HepG2 (cell line): ENCODE results near the gene MAP3K20. TPM values are rescaled to one million over a fixed set of nuclear protein-coding genes. Genes with fewer than 3 reads are reported as not detected.

Source experiments
- ATAC-seq: fragments of 200-7000 bp; cut with Tn5 transposase; 3 replicates; pipeline ENCODE4 v1.9.1; 2020; ENCODE audit warnings: mild to moderate bottlenecking, moderate library complexity
- BruUV-seq: library from RNA; stranded (reverse); fragments of 400-500 nt; replicated peaks from 2 replicates; lab custom pipeline; 2021; lab: Mats Ljungman, UMichigan
- CTCF ChIA-PET: fragments of 300-600 bp; formaldehyde crosslinking; extraction: SDS; loops from one replicate; lab custom pipeline; 2021; ENCODE audit warnings: low total read pairs, inconsistent platforms, low intra/inter-chr PET ratio; lab: Yijun Ruan, JAX
- POLR2A ChIA-PET: fragments of 350-600 bp; sonication (Branson Sonifier 250); formaldehyde crosslinking; loops from one replicate; lab custom pipeline; 2020; ENCODE audit warnings: antibody characterized with exemption, inconsistent platforms; lab: Yijun Ruan, JAX
- DNase-seq: peaks from one replicate; pipeline ENCODE4 v3.0.0-alpha.2; 2015; ENCODE audit warnings: low spot score
- FAIRE-seq: peaks from 3 replicates; lab custom pipeline; 2011; peaks lifted over from hg19 to GRCh38; lab: Jason Lieb, UNC
- H2AFZ ChIP-seq: one replicate; pipeline ENCODE4 v1.6.1; 2011; ENCODE audit warnings: low read length, inconsistent platforms
- H3K27ac ChIP-seq: fragments of 300-600 bp; 3 replicates; pipeline ENCODE4 v1.8.0; 2011; ENCODE audit warnings: mixed run types, mild to moderate bottlenecking, mixed read lengths, low read length, inconsistent platforms; ENCODE audit not compliant: insufficient read depth; ENCODE audit errors: extremely low read length
- H3K27me3 ChIP-seq, 2 experiments: fragments of 200-600 bp in 1 of 2; 2 replicates in 1 of 2; 3 replicates in 1 of 2; pipeline versions ENCODE4 v1.6.0 to v1.8.0; 2011; ENCODE audit warnings: low read length in 2 of 2, mild to moderate bottlenecking in 2 of 2, moderate library complexity in 2 of 2, inconsistent platforms in 1 of 2; ENCODE audit not compliant: insufficient read depth in 2 of 2, control insufficient read depth in 1 of 2
- H3K36me3 ChIP-seq, 2 experiments: fragments of 200-600 bp in 1 of 2; replicated peaks in 1 of 2; 2 replicates in 1 of 2; 3 replicates in 1 of 2; pipeline versions ENCODE4 v1.5.1 to v1.8.0; 2011; ENCODE audit warnings: low read length in 2 of 2, inconsistent platforms in 1 of 2; ENCODE audit not compliant: insufficient read depth in 2 of 2, control insufficient read depth in 1 of 2
- H3K4me1 ChIP-seq: 2 replicates; pipeline ENCODE4 v1.5.1; 2012; ENCODE audit warnings: low read length, inconsistent platforms; ENCODE audit not compliant: insufficient read depth
- H3K4me2 ChIP-seq: 2 replicates; pipeline ENCODE4 v1.6.0; 2011; ENCODE audit warnings: low read depth, low read length, inconsistent platforms
- H3K4me3 ChIP-seq, 3 experiments: fragments of 200-600 bp in 1 of 3; sonication (generic), shearing (Covaris generic) in 1 of 3; replicated peaks in 1 of 3; 2 replicates each; pipeline ENCODE4 v1.5.1; 2011 to 2016; ENCODE audit warnings: low read length in 3 of 3, inconsistent platforms in 2 of 3, low read depth in 2 of 3, mild to moderate bottlenecking in 2 of 3, control low read depth in 1 of 3, mixed read lengths in 1 of 3; ENCODE audit not compliant: insufficient read depth in 1 of 3
- H3K79me2 ChIP-seq: one replicate; pipeline ENCODE4 v1.6.1; 2011; ENCODE audit warnings: low read length, inconsistent platforms; ENCODE audit not compliant: insufficient read depth
- H3K9ac ChIP-seq: 2 replicates; pipeline ENCODE4 v1.6.0; 2011; ENCODE audit warnings: mild to moderate bottlenecking, low read depth, low read length, inconsistent platforms; ENCODE audit not compliant: insufficient read depth
- H3K9me3 ChIP-seq: 2 replicates; pipeline ENCODE4 v1.5.1; 2012; ENCODE audit warnings: mild to moderate bottlenecking, low read length
- H4K20me1 ChIP-seq: 2 replicates; pipeline ENCODE4 v1.6.0; 2011; ENCODE audit warnings: inconsistent platforms, mild to moderate bottlenecking, low read length, moderate library complexity; ENCODE audit not compliant: insufficient read depth
- BCL6 ChIP-seq: IDR thresholded peaks from 2 replicates; pipeline ENCODE4 v1.6.1; 2016; ENCODE audit warnings: missing genetic modification reagents, missing compliant biosample characterization
- CEBPB ChIP-seq: IDR thresholded peaks from 2 replicates; pipeline ENCODE4 v1.6.1; 2011; ENCODE audit warnings: low read depth, low read length, improper control_type of control experiment, borderline replicate concordance
- ISX ChIP-seq: sonication (generic); formaldehyde crosslinking; conservative IDR thresholded peaks from 2 replicates; pipeline ENCODE4 v1.5.0; 2020; ENCODE audit warnings: missing genetic modification reagents
- KMT2B ChIP-seq: IDR thresholded peaks from 2 replicates; pipeline ENCODE4 v1.6.1; 2016; ENCODE audit warnings: missing genetic modification reagents, missing compliant biosample characterization
- PRDM15 ChIP-seq: sonication (generic); formaldehyde crosslinking; IDR thresholded peaks from 2 replicates; pipeline ENCODE4 v1.4.0; 2020; ENCODE audit warnings: missing genetic modification reagents
- ZNF296 ChIP-seq: sonication (generic); formaldehyde crosslinking; conservative IDR thresholded peaks from 2 replicates; pipeline ENCODE4 v1.5.0; 2020; ENCODE audit warnings: mild to moderate bottlenecking, missing genetic modification reagents
- ZNF747 ChIP-seq: sonication (generic); formaldehyde crosslinking; IDR thresholded peaks from 2 replicates; pipeline ENCODE4 v1.8.1; 2023; ENCODE audit warnings: missing genetic modification reagents, mild to moderate bottlenecking, borderline replicate concordance
- ZNF768 ChIP-seq: sonication (generic); formaldehyde crosslinking; IDR thresholded peaks from 2 replicates; pipeline ENCODE4 v1.4.0; 2020; ENCODE audit warnings: missing genetic modification reagents
- WGBS: methylation state at CpG from one replicate; pipeline ENCODE4 v1.1.6; 2017; ENCODE audit warnings: low lambda C conversion rate; 5-methylcytosine and 5-hydroxymethylcytosine counted together
- in situ Hi-C: cut with HindIII; loops from 2 replicates; pipeline ENCODE4 v1.10.0; 2017; ENCODE audit warnings: low pct_unique_long_range_greater_than_20kb; ENCODE audit not compliant: extremely low pct_ligation_motif_present
- intact Hi-C: fragments of 100-400 bp; cut with micrococcal nuclease; formaldehyde crosslinking; loops from one replicate; pipeline ENCODE4 v1.10.0; 2022; ENCODE audit not compliant: unreplicated experiment
- polyA plus RNA-seq, 8 experiments: library from polyadenylated mRNA; depleted of rRNA in 3 of 8; stranded (reverse) in 7 of 8; unstranded in 1 of 8; fragments of >200 nt; fragmentation: Illumina TruSeq in 4 of 8; extraction: Trizol in 4 of 8; gene quantifications; 2 replicates each; pipeline versions ENCODE4 v1.2.1 to v1.2.3, GENCODE V29; 2011 to 2016; ENCODE audit warnings: low read depth in 4 of 8, missing spikeins in 1 of 8, mixed read lengths in 1 of 8; ENCODE audit not compliant: insufficient read depth in 1 of 8
- total RNA-seq, 5 experiments: library from RNA; depleted of rRNA; stranded (reverse); fragments of >200 nt; fragmentation: Illumina TruSeq; extraction: Trizol; gene quantifications; 2 replicates each; pipeline ENCODE4 v1.2.3, GENCODE V29; 2016; ENCODE audit warnings: low read depth in 1 of 5
- TF ChIP-seq, protein P1 (sequence below): sonication (generic); formaldehyde crosslinking; IDR thresholded peaks from 2 replicates; pipeline ENCODE4 v1.9.0; 2021; ENCODE audit warnings: missing genetic modification reagents, borderline replicate concordance
- TF ChIP-seq, protein P2 (sequence below): sonication (generic); formaldehyde crosslinking; IDR thresholded peaks from 2 replicates; pipeline ENCODE4 v1.5.0; 2020; ENCODE audit warnings: mild to moderate bottlenecking, missing genetic modification reagents, borderline replicate concordance

The MAP3K20 gene
- total and polyA plus RNA-seq, 2 of the 13 experiments (the other 11 are each of a cell fraction or from before 2014, with no cell fraction given): 5.2 to 13.5 TPM

GRCh38 chr2:173247156-173247555 is 171.5 kb downstream of the MAP3K20 start:
- Histone ChIP-seq H3K4me3 (no peak overlapping the region), H4K20me1 (no peaks in the 10 kb centered on the region), H3K36me3 (no peaks in the 10 kb centered on the region), H3K9me3 (no peaks in the 10 kb centered on the region), H3K4me2 (no peak overlapping the region), H3K4me1 (no peaks in the 10 kb centered on the region), H3K79me2 (no peaks in the 10 kb centered on the region), H3K27me3 (no peaks in the 10 kb centered on the region), H3K27ac (no peak overlapping the region), H3K9ac (no peak overlapping the region), H2AFZ (no peak overlapping the region)
- no TSS peak for BruUV-seq
- 91% methylated on average over 2 of the region's 2 CpGs for WGBS
- FAIRE-seq (no peak), DNase-seq (no peak), ATAC-seq (no peak)
- intact Hi-C loops (no loop called here), in situ Hi-C loops (no loop called here)
- TF ChIP-seq CEBPB (0 out of 2 replicates have a peak, but pooled peaks have one; percentile 44), PRDM15 (CRISPR knock-in tag) (no peak)
- CTCF ChIA-PET: no interaction called here
- POLR2A ChIA-PET: no interaction called here

GRCh38 chr2:173248381-173248780 is 172.7 kb downstream of the MAP3K20 start:
- Histone ChIP-seq H4K20me1 (no peaks in the 10 kb centered on the region), H3K79me2 (no peaks in the 10 kb centered on the region), H2AFZ (no peak overlapping the region), H3K9ac (no peak overlapping the region), H3K9me3 (no peaks in the 10 kb centered on the region), H3K4me2 (no peak overlapping the region), H3K4me1 (no peaks in the 10 kb centered on the region), H3K36me3 (no peaks in the 10 kb centered on the region), H3K27ac (no peak overlapping the region), H3K27me3 (no peaks in the 10 kb centered on the region), H3K4me3 (no peak overlapping the region)
- FAIRE-seq (no peak), DNase-seq (no peak), ATAC-seq (no peak)
- intact Hi-C loops: no loop called here
- 88% methylated on average over 2 of the region's 2 CpGs for whole genome bisulfite sequencing
- in situ Hi-C loops: no loop called here
- ChIA-PET POLR2A (no interaction called here), CTCF (no interaction called here)
- no TSS peak for BruUV-seq
- TF ChIP-seq ZNF296 (CRISPR knock-in tag) (no peak), ZNF768 (no peak), ISX (CRISPR knock-in tag) (no peak), KMT2B (CRISPR knock-in tag) (no peak), ZNF747 (CRISPR knock-in tag) (no peak), BCL6 (CRISPR knock-in tag) (no peak)
- TF ChIP-seq, protein P1, sequence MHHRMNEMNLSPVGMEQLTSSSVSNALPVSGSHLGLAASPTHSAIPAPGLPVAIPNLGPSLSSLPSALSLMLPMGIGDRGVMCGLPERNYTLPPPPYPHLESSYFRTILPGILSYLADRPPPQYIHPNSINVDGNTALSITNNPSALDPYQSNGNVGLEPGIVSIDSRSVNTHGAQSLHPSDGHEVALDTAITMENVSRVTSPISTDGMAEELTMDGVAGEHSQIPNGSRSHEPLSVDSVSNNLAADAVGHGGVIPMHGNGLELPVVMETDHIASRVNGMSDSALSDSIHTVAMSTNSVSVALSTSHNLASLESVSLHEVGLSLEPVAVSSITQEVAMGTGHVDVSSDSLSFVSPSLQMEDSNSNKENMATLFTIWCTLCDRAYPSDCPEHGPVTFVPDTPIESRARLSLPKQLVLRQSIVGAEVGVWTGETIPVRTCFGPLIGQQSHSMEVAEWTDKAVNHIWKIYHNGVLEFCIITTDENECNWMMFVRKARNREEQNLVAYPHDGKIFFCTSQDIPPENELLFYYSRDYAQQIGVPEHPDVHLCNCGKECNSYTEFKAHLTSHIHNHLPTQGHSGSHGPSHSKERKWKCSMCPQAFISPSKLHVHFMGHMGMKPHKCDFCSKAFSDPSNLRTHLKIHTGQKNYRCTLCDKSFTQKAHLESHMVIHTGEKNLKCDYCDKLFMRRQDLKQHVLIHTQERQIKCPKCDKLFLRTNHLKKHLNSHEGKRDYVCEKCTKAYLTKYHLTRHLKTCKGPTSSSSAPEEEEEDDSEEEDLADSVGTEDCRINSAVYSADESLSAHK (CRISPR knock-in tag): no peak
- TF ChIP-seq, protein P2, sequence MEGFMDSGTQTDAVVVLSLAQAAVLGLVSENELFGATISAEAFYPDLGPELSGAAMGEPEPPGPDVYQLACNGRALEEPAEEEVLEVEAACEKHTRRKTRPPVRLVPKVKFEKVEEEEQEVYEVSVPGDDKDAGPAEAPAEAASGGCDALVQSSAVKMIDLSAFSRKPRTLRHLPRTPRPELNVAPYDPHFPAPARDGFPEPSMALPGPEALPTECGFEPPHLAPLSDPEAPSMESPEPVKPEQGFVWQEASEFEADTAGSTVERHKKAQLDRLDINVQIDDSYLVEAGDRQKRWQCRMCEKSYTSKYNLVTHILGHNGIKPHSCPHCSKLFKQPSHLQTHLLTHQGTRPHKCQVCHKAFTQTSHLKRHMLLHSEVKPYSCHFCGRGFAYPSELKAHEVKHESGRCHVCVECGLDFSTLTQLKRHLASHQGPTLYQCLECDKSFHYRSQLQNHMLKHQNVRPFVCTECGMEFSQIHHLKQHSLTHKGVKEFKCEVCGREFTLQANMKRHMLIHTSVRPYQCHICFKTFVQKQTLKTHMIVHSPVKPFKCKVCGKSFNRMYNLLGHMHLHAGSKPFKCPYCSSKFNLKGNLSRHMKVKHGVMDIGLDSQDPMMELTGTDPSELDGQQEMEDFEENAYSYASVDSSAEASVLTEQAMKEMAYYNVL (CRISPR knock-in tag): no peak
